ENCODE measurements around the gene SERPINA6.
"Not testable (repeated sequence)": the region's sequence is repeated elsewhere in the genome, so short reads cannot be mapped to it uniquely, and the experiment has no call there.

SERPINA6 gene

GRCh38 chr14:94328196-94328595 lies 5.1 kb upstream of the SERPINA6 start:
- no peak for DNase-seq (ENCODE audit: low read depth in 2 of 2)

GRCh38 chr14:94321421-94322271 lies 1.5 kb downstream of the SERPINA6 start:
- DNase-seq (ENCODE audit: low read depth in 2 of 2), result no peak

- DNase-seq (ENCODE audit: low read depth in 2 of 2), result no peak
Observed at GRCh38 chr14:94320243-94320642, 2.9 kb downstream of the SERPINA6 start.

- no peak for DNase-seq (ENCODE audit: low read depth in 2 of 2)
Observed at GRCh38 chr14:94317259-94317658, 5.9 kb downstream of the SERPINA6 start.

GRCh38 chr14:94316692-94317091 lies 6.4 kb downstream of the SERPINA6 start:
- no peak for DNase-seq (ENCODE audit: low read depth in 2 of 2)

GRCh38 chr14:94314890-94315289 lies 8.2 kb downstream of the SERPINA6 start:
- no peak for DNase-seq (ENCODE audit: low read depth in 2 of 2)

- no peak for DNase-seq (ENCODE audit: low read depth in 2 of 2)
Observed at GRCh38 chr14:94313991-94314655, 9.0 kb downstream of the SERPINA6 start.

GRCh38 chr14:94312481-94313246 lies 10.5 kb downstream of the SERPINA6 start:
- no peak for DNase-seq (ENCODE audit: low read depth in 2 of 2)

- no peak for DNase-seq (ENCODE audit: low read depth in 2 of 2)
Observed at GRCh38 chr14:94310248-94310647, 12.9 kb downstream of the SERPINA6 start.

- DNase-seq (ENCODE audit: low read depth in 2 of 2), result no peak
Observed at GRCh38 chr14:94309721-94310120, 13.4 kb downstream of the SERPINA6 start.

GRCh38 chr14:94307410-94307992 lies 15.6 kb downstream of the SERPINA6 start:
- no peak for DNase-seq (ENCODE audit: low read depth in 2 of 2)

- DNase-seq (ENCODE audit: low read depth in 2 of 2), result no peak
Observed at GRCh38 chr14:94306047-94306978, 16.8 kb downstream of the SERPINA6 start.

- DNase-seq (ENCODE audit: low read depth in 2 of 2), result no peak
Observed at GRCh38 chr14:94305620-94306019, 17.5 kb downstream of the SERPINA6 start.

GRCh38 chr14:94304243-94304642 lies 18.9 kb downstream of the SERPINA6 start:
- no peak for DNase-seq (ENCODE audit: low read depth in 2 of 2)

- DNase-seq (ENCODE audit: low read depth in 2 of 2), result no peak
Observed at GRCh38 chr14:94303111-94303510, 20.0 kb downstream of the SERPINA6 start.

GRCh38 chr14:94298130-94298529 lies 25.0 kb downstream of the SERPINA6 start:
- no peak for DNase-seq (ENCODE audit: low read depth in 2 of 2)

- DNase-seq (ENCODE audit: low read depth in 2 of 2), result not testable (repeated sequence)
Observed at GRCh38 chr14:94296181-94296545, 27.0 kb downstream of the SERPINA6 start.

GRCh38 chr14:94295360-94296180 lies 27.6 kb downstream of the SERPINA6 start:
- no peak for DNase-seq (ENCODE audit: low read depth in 2 of 2)

GRCh38 chr14:94293578-94293924 lies 29.6 kb downstream of the SERPINA6 start:
- no peak for DNase-seq (ENCODE audit: low read depth in 2 of 2)

- DNase-seq (ENCODE audit: low read depth in 2 of 2), result no peak
Observed at GRCh38 chr14:94292872-94293577, 30.1 kb downstream of the SERPINA6 start, which contains the start of gene SERPINA10. SERPINA10 (minus strand) TSS chr14:94293268; CDS start chr14:94290593, 2,675 bp downstream.
